SK-N-MC (cell line): Measurements from ENCODE around the gene NCOA3.

Source experiments
- EZH2 ChIP-seq: fragments of 200-600 bp; sonication (generic); IDR thresholded peaks from one replicate; pipeline ENCODE4 v1.6.1; 2017; ENCODE audit warnings: antibody characterized with exemption
- POLR2AphosphoS5 ChIP-seq: IDR thresholded peaks from 2 replicates; pipeline ENCODE4 v1.6.1; 2012; ENCODE audit warnings: mild to moderate bottlenecking, low read depth, low read length, borderline replicate concordance

GRCh38 chr20:47476452-47476851 lies 25.2 kb upstream of the NCOA3 start:
- no peak for TF ChIP-seq EZH2
- TF ChIP-seq POLR2AphosphoS5: no peak
